ENCODE measurements around the gene CENPO. TPM values are rescaled to one million over a fixed set of nuclear protein-coding genes. Genes with fewer than 3 reads are reported as not detected.
A peak's percentile ranks its signal among the peaks of the same experiment; 100 is the strongest.

CENPO gene
- total and polyA plus RNA-seq, 5 donors from 2014 or later, result 1.2 to 9.2 (median 3.6) TPM

DNA sequence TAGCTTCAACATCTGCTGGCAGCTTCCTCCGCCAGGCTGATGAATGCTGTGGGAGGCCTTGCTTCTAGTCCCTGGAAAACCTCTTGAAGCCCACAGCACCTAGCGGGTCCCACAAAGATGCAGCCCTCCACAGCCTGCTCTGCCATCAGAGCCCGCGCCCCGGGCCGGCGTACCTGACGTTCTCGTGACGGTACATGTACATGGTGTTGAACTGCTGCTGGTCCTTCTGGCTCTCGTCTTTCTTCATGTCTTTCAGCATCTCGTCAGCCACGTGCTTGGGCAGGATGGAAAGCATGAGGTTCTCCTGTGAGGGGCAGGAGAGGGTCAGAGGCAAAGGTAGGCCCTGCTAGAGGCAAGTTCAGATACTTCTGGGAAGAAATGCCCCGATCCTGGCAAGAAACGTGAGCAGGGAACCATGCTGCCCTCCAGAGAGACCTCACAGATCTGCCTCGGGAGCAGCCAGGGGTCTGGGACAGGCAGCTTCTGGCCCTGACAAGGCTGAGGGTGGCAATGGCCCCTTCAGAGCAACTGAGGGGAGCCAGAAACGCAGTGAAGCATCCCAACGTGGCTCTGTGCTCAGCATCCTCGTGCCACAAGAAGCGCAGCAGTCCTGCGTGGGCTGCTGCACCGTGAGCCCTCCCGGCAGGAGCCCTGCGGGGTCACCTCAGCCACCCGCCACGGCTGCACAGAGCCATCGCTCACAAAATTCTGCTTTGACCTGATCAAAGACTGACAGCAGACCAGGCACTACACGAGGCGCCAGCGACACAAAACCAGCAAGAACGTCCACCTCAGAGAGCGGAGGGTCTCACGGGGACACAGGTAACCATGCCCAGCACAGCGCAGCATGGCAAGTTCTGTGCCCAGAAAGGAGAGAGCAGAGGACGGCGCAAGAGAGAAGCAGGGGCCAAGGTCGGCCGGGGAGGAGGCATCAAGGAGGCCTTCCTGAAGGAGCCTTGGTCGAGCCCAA lies 49.1 kb downstream of the CENPO start:
- no peak overlapping the region for H3K27ac ChIP-seq (ENCODE audit: insufficient read depth, low read length, poor library complexity, severe bottlenecking)
- H3K36me3 Mint-ChIP-seq, result peaks cover 7% of the 10 kb centered on the region
- H3K4me3 ChIP-seq (ENCODE audit: low read depth, low read length), result no peak overlapping the region
- no peaks in the 10 kb centered on the region for H3K4me1 ChIP-seq (ENCODE audit: control insufficient read depth, insufficient read depth, low read length, poor library complexity, severe bottlenecking)
- no peaks in the 10 kb centered on the region for H3K27me3 Mint-ChIP-seq
- no peak for DNase-seq
- H3K27ac Mint-ChIP-seq, result peak overlapping the region in 1 of 3 donors; percentile 47
- H3K4me3 Mint-ChIP-seq, result no peak overlapping the region
- no peaks in the 10 kb centered on the region for H3K9me3 ChIP-seq (ENCODE audit: control insufficient read depth in 2 of 2, low read length in 2 of 2)
- peaks cover 0 to 3% (median 0%) of the 10 kb centered on the region in 4 donors for H3K4me1 Mint-ChIP-seq
- H3K36me3 ChIP-seq (ENCODE audit: control insufficient read depth, insufficient read depth, low read length), result peaks cover 4% of the 10 kb centered on the region
- no peak for ATAC-seq (ENCODE audit: low read depth in 2 of 2)
- no peaks in the 10 kb centered on the region for H3K9me3 Mint-ChIP-seq
- no peaks in the 10 kb centered on the region for H3K27me3 ChIP-seq (ENCODE audit: control insufficient read depth, insufficient read depth, low read length)

DNA sequence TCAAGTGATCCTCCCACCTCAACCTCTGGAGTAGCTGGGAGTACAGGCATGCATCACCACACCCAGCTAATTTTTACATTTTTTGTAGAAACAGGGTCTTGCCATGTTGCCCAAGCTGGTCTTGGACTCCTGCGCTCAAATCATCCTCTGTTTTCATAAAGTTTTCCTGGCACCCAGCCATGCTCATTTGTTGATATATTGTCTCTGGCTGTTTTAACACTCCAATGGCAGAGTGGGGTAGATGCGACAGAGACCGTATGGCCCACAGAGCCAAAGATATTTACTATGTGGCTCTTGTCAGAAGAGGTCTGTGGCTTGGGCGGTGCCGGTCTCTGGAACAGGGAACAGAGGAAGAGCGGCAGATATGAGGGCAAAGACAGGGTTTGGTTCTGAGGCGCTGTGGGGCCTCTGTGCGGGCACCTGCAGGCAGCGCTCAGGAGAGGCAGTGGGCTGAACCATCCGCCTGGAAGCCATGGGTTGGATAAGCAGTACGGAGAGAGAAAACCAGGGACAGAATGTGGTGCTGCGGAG lies 50.2 kb downstream of the CENPO start:
- ATAC-seq (ENCODE audit: low read depth in 2 of 2) (no peak), DNase-seq (no peak)
- H3K27ac Mint-ChIP-seq, result peak overlapping the region in 1 of 3 donors; percentile 8
- H3K27ac ChIP-seq (ENCODE audit: insufficient read depth, low read length, poor library complexity, severe bottlenecking), result no peak overlapping the region
- H3K27me3 ChIP-seq (ENCODE audit: control insufficient read depth, insufficient read depth, low read length), result no peaks in the 10 kb centered on the region
- no peak overlapping the region for H3K4me3 ChIP-seq (ENCODE audit: low read depth, low read length)
- no peaks in the 10 kb centered on the region for H3K27me3 Mint-ChIP-seq
- H3K4me3 Mint-ChIP-seq, result no peak overlapping the region
- H3K36me3 Mint-ChIP-seq, result peaks cover 4% of the 10 kb centered on the region
- no peaks in the 10 kb centered on the region for H3K9me3 ChIP-seq (ENCODE audit: control insufficient read depth in 2 of 2, low read length in 2 of 2)
- H3K4me1 ChIP-seq (ENCODE audit: control insufficient read depth, insufficient read depth, low read length, poor library complexity, severe bottlenecking), result no peaks in the 10 kb centered on the region
- H3K4me1 Mint-ChIP-seq, result peaks cover 0 to 3% (median 0%) of the 10 kb centered on the region in 4 donors
- H3K9me3 Mint-ChIP-seq, result no peaks in the 10 kb centered on the region
- H3K36me3 ChIP-seq (ENCODE audit: control insufficient read depth, insufficient read depth, low read length), result no peaks in the 10 kb centered on the region

DNA sequence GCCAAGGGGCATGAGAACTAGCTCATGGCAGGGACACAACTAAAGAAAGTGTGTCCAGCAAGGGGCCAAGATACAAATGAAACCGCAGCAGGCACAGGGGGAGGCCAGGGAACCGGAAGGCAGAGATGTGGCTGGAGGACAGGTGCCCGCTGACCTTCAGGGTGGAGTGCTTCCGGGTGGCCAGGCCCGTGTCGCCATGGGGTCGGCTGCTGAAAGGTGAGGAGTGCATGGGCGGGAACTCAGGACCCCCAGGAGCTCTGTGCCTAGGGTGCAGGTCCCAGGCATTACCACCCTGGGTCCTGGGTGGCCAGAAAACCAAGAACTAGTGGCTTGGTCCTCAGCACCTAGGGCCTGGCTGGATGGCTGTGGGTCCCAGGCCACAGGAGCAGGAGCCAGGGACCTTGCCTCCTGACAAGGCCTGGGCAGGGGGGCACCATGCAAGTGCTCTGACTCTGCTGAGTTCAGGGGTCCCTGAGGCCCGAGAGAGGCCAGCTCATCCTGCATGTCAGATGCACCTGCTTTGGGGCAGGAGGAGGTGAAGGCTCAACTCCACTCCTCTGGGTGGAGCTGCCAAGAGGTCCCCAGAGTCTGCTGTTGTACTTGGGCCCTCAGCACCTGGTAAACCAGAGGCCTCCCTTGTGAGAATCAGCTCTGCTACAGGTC lies 50.9 kb downstream of the CENPO start:
- no peak overlapping the region for H3K27ac ChIP-seq (ENCODE audit: insufficient read depth, low read length, poor library complexity, severe bottlenecking)
- H3K9me3 ChIP-seq (ENCODE audit: control insufficient read depth in 2 of 2, low read length in 2 of 2), result no peaks in the 10 kb centered on the region
- Mint-ChIP-seq H3K4me1 (peaks cover 0 to 3% (median 0%) of the 10 kb centered on the region in 4 donors), H3K4me3 (no peak overlapping the region), H3K9me3 (no peaks in the 10 kb centered on the region), H3K36me3 (peaks cover 4% of the 10 kb centered on the region), H3K27ac (no peak overlapping the region), H3K27me3 (no peaks in the 10 kb centered on the region)
- no peak for ATAC-seq (ENCODE audit: low read depth in 2 of 2)
- no peak overlapping the region for H3K4me3 ChIP-seq (ENCODE audit: low read depth, low read length)
- no peak for DNase-seq
- H3K27me3 ChIP-seq (ENCODE audit: control insufficient read depth, insufficient read depth, low read length), result no peaks in the 10 kb centered on the region
- H3K4me1 ChIP-seq (ENCODE audit: control insufficient read depth, insufficient read depth, low read length, poor library complexity, severe bottlenecking), result no peaks in the 10 kb centered on the region
- H3K36me3 ChIP-seq (ENCODE audit: control insufficient read depth, insufficient read depth, low read length), result no peaks in the 10 kb centered on the region

DNA sequence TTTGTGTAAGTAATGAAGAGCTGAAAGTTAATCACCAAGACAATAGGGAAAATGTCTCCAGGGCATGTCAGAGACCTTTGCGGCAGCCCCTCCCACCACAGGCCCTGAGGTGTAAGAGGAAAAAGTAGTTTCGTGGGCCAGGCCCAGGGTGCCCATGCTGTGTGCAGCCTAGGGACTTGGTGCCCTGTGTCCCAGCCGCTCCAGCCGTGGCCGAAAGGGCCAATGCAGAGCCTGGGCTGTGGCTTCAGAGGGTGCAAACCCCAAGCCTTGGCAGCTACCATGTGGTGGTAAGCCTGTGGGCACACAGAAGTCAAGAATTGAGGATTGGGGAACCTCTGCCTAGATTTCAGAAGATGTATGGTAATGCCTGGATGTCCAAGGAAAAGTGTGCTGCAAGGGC lies 52.5 kb downstream of the CENPO start:
- peak overlapping the region in 2 of 3 donors; percentile 50 to 59 for H3K27ac Mint-ChIP-seq
- H3K4me3 Mint-ChIP-seq, result no peak overlapping the region
- no peaks in the 10 kb centered on the region for H3K9me3 ChIP-seq (ENCODE audit: control insufficient read depth in 2 of 2, low read length in 2 of 2)
- no peak overlapping the region for H3K4me3 ChIP-seq (ENCODE audit: low read depth, low read length)
- DNase-seq, result no peak
- H3K27ac ChIP-seq (ENCODE audit: insufficient read depth, low read length, poor library complexity, severe bottlenecking), result no peak overlapping the region
- H3K4me1 ChIP-seq (ENCODE audit: control insufficient read depth, insufficient read depth, low read length, poor library complexity, severe bottlenecking), result no peaks in the 10 kb centered on the region
- ATAC-seq (ENCODE audit: low read depth in 2 of 2), result no peak
- H3K9me3 Mint-ChIP-seq, result peaks cover 0 to 3% (median 0%) of the 10 kb centered on the region in 7 donors
- H3K27me3 Mint-ChIP-seq, result no peaks in the 10 kb centered on the region
- H3K4me1 Mint-ChIP-seq, result peaks cover 0 to 3% (median 1%) of the 10 kb centered on the region in 4 donors
- H3K27me3 ChIP-seq (ENCODE audit: control insufficient read depth, insufficient read depth, low read length), result no peaks in the 10 kb centered on the region
- peaks cover 7% of the 10 kb centered on the region for H3K36me3 Mint-ChIP-seq
- no peaks in the 10 kb centered on the region for H3K36me3 ChIP-seq (ENCODE audit: control insufficient read depth, insufficient read depth, low read length)

DNA sequence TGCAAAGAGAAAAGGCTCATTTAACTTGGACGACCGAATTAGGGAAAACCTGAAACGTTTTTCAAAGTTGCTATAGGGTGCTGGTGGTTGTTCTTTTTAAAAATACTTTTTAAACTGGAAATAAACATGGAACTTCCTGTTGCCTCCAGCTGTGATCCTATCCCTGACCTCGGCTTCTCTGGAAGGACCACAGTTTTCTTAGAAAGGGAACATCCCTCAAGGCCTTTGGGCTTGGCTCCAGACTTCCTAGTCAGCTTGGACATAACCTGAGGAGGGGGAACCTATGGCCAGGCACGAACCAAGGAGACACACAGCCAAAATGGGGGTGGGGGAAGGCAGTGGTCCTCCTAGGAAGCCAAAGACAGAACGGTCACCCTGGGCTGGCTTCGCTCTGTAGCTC lies 57.7 kb downstream of the CENPO start:
- Histone ChIP-seq H3K9me3 (ENCODE audit: control insufficient read depth in 2 of 2, low read length in 2 of 2) (no peaks in the 10 kb centered on the region), H3K4me3 (ENCODE audit: low read depth, low read length) (no peak overlapping the region), H3K36me3 (ENCODE audit: control insufficient read depth, insufficient read depth, low read length) (no peaks in the 10 kb centered on the region), H3K4me1 (ENCODE audit: control insufficient read depth, insufficient read depth, low read length, poor library complexity, severe bottlenecking) (no peaks in the 10 kb centered on the region), H3K27ac (ENCODE audit: insufficient read depth, low read length, poor library complexity, severe bottlenecking) (no peak overlapping the region), H3K27me3 (ENCODE audit: control insufficient read depth, insufficient read depth, low read length) (no peaks in the 10 kb centered on the region)
- Mint-ChIP-seq H3K27ac (peak overlapping the region in 1 of 3 donors; percentile 42), H3K27me3 (no peaks in the 10 kb centered on the region), H3K9me3 (peaks cover 0 to 3% (median 0%) of the 10 kb centered on the region in 7 donors), H3K36me3 (peaks cover 15% of the 10 kb centered on the region), H3K4me3 (no peak overlapping the region), H3K4me1 (peaks cover 0 to 2% (median 0%) of the 10 kb centered on the region in 4 donors)
- ATAC-seq (ENCODE audit: low read depth in 2 of 2) (no peak), DNase-seq (no peak)

DNA sequence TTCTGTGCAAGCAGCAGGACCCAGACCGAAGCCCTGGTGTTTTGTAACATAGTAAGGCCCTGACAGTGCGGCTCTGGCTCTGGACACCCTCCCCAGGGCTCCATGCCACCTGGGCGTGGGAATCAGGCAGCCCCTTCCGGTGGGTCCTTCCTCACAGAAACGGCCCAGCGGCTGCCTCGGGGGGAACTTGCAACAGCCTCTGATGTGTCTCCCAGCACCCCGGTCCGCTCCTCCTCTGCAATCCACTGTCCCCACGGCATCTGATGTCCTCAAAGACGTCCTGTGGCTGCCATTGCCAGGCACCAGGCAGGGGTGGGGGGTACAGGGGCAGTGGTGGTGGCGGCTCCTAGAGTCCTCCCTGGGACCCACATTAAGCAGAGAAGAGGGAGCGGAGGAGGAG lies 58.8 kb downstream of the CENPO start:
- Mint-ChIP-seq H3K27ac (no peak overlapping the region), H3K4me1 (peaks cover 0 to 2% (median 0%) of the 10 kb centered on the region in 4 donors), H3K36me3 (peaks cover 18% of the 10 kb centered on the region), H3K9me3 (peaks cover 0 to 3% (median 0%) of the 10 kb centered on the region in 7 donors), H3K27me3 (no peaks in the 10 kb centered on the region), H3K4me3 (no peak overlapping the region)
- H3K9me3 ChIP-seq (ENCODE audit: control insufficient read depth in 2 of 2, low read length in 2 of 2), result no peaks in the 10 kb centered on the region
- H3K36me3 ChIP-seq (ENCODE audit: control insufficient read depth, insufficient read depth, low read length), result no peaks in the 10 kb centered on the region
- H3K27ac ChIP-seq (ENCODE audit: insufficient read depth, low read length, poor library complexity, severe bottlenecking), result no peak overlapping the region
- DNase-seq (no peak), ATAC-seq (ENCODE audit: low read depth in 2 of 2) (no peak)
- no peaks in the 10 kb centered on the region for H3K4me1 ChIP-seq (ENCODE audit: control insufficient read depth, insufficient read depth, low read length, poor library complexity, severe bottlenecking)
- no peak overlapping the region for H3K4me3 ChIP-seq (ENCODE audit: low read depth, low read length)
- H3K27me3 ChIP-seq (ENCODE audit: control insufficient read depth, insufficient read depth, low read length), result no peaks in the 10 kb centered on the region

DNA sequence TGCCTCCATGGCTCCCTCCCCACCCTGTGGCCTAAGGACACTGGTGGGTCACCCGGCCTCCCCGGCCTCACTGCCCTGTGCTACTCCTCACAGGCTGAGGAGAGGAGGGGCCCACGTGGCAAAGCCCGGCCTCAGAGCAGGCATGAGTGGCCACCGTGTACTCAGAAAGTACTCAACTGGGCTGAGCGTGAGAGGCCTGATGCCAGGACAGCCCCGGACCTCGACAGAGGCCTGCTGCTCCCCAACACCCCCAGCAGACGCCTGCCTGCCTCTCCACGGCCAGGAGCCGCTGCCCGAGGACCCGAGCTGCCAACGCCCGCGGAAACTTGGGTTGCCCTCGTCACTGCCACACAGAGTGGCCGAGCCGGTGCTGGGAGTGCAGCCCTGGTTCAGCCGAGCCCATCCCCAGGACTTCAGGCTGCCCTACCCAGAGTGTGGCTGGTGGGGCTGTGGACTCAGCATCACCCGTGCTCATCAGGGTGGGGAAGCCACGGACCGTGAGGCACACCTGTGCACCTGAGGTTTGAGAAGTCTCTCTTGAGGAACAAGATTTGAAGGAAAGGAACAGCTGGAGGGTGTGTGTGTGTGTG lies 59.3 kb downstream of the CENPO start:
- Histone ChIP-seq H3K27me3 (ENCODE audit: control insufficient read depth, insufficient read depth, low read length) (no peaks in the 10 kb centered on the region), H3K4me1 (ENCODE audit: control insufficient read depth, insufficient read depth, low read length, poor library complexity, severe bottlenecking) (no peaks in the 10 kb centered on the region), H3K27ac (ENCODE audit: insufficient read depth, low read length, poor library complexity, severe bottlenecking) (no peak overlapping the region), H3K36me3 (ENCODE audit: control insufficient read depth, insufficient read depth, low read length) (no peaks in the 10 kb centered on the region), H3K9me3 (ENCODE audit: control insufficient read depth in 2 of 2, low read length in 2 of 2) (no peaks in the 10 kb centered on the region), H3K4me3 (ENCODE audit: low read depth, low read length) (no peak overlapping the region)
- DNase-seq (no peak), ATAC-seq (ENCODE audit: low read depth in 2 of 2) (no peak)
- Mint-ChIP-seq H3K4me1 (peaks cover 0 to 2% (median 0%) of the 10 kb centered on the region in 4 donors), H3K36me3 (peaks cover 18% of the 10 kb centered on the region), H3K4me3 (no peak overlapping the region), H3K27ac (no peak overlapping the region), H3K9me3 (peaks cover 0 to 3% (median 0%) of the 10 kb centered on the region in 7 donors), H3K27me3 (no peaks in the 10 kb centered on the region)
